Transverse colon (tissue), 4 donors: ENCODE results near the gene TTC28. TPM values are rescaled to one million over a fixed set of nuclear protein-coding genes. Genes with fewer than 3 reads are reported as not detected.

Source experiments
- DNase-seq: peaks from one replicate; pipeline ENCODE4 v3.0.0-alpha.2; 2019
- H3K27ac ChIP-seq, 4 donors: fragments of 200-600 bp; sonication (generic); 2 replicates each; pipeline ENCODE4 v1.5.1; 2016 to 2018; ENCODE audit warnings: inconsistent platforms in 4 of 4
- H3K27me3 ChIP-seq: fragments of 200-600 bp; sonication (generic); 2 replicates; pipeline ENCODE4 v1.5.1; 2017; ENCODE audit warnings: inconsistent platforms
- H3K36me3 ChIP-seq, 4 donors: fragments of 200-600 bp; sonication (generic); 2 replicates each; pipeline ENCODE4 v1.5.1; 2017 to 2019; ENCODE audit warnings: inconsistent platforms in 4 of 4
- H3K4me1 ChIP-seq, 4 donors: fragments of 200-600 bp; sonication (generic); 2 replicates each; pipeline ENCODE4 v1.5.1; 2017 to 2020; ENCODE audit warnings: inconsistent platforms in 4 of 4
- H3K4me3 ChIP-seq, 4 donors: fragments of 200-600 bp; sonication (generic); 1 replicate in 1 of 4; 2 replicates in 3 of 4; pipeline versions ENCODE4 v1.5.1 to v1.6.1; 2017 to 2019; ENCODE audit warnings: inconsistent platforms in 4 of 4
- H3K9me3 ChIP-seq, 2 donors: fragments of 200-600 bp; sonication (generic); 2 replicates each; pipeline ENCODE4 v1.5.1; 2017 to 2019; ENCODE audit warnings: inconsistent platforms in 2 of 2
- CTCF ChIP-seq, 5 experiments: fragments of 200-600 bp in 3 of 5; fragments of 450-650 bp in 2 of 5; sonication (generic) in 3 of 5; IDR thresholded peaks; 1 replicate in 2 of 5; 2 replicates in 3 of 5; pipeline ENCODE4 v1.5.1; 2016 to 2017; ENCODE audit warnings: antibody characterized with exemption in 5 of 5, inconsistent platforms in 3 of 5, mild to moderate bottlenecking in 2 of 5, moderate library complexity in 1 of 5
- EP300 ChIP-seq: sonication (generic); formaldehyde crosslinking; IDR thresholded peaks from one replicate; pipeline ENCODE4 v1.6.1; 2017; ENCODE audit warnings: antibody characterized with exemption, low read depth
- POLR2A ChIP-seq: fragments of 450-650 bp; IDR thresholded peaks from one replicate; pipeline ENCODE4 v1.6.1; 2016; ENCODE audit warnings: antibody characterized with exemption, mild to moderate bottlenecking, moderate library complexity
- POLR2AphosphoS5 ChIP-seq, 3 donors: sonication (generic); formaldehyde crosslinking; IDR thresholded peaks; one replicate each; pipeline ENCODE4 v1.6.1; 2016; ENCODE audit warnings: antibody characterized with exemption in 3 of 3
- WGBS, 2 donors: methylation state at CpG; one replicate each; pipeline ENCODE4 v1.1.5; 2018; ENCODE audit warnings: low coverage in 1 of 2; 5-methylcytosine and 5-hydroxymethylcytosine counted together
- in situ Hi-C, 4 donors: fragments of 200-750 bp; cut with MboI; loops; one replicate each; pipeline versions ENCODE4 v1.15.0 to v1.15.1; 2017; ENCODE audit warnings: low sequenced_read_pairs in 3 of 4, low pct_ligation_motif_present in 1 of 4, low pct_unique_long_range_greater_than_20kb in 1 of 4
- intact Hi-C: fragments of 100-400 bp; cut with DNase I; formaldehyde crosslinking; loops from one replicate; pipeline ENCODE4 v1.15.1; 2023; ENCODE audit warnings: low total_unique reads
- total RNA-seq, 4 donors: library from RNA; depleted of rRNA; stranded (reverse); fragments of >200 nt; gene quantifications; one replicate each; pipeline ENCODE4 v1.1.0, GENCODE V29; 2016

TTC28 gene
- total RNA-seq, 4 donors from 2014 or later: 7.6 to 84.2 (median 12.4) TPM

GRCh38 chr22:28408709-28409108, 270.9 kb downstream of the TTC28 start:
- H3K4me3 ChIP-seq: no peak overlapping the region
- no peak for TF ChIP-seq POLR2A
- TF ChIP-seq CTCF (IDR thresholded peaks at IDR 0.05): no peak
- no peak for TF ChIP-seq EP300
- no peak for TF ChIP-seq POLR2AphosphoS5 (IDR thresholded peaks at IDR 0.05)
- no peaks in the 10 kb centered on the region for H3K27me3 ChIP-seq
- WGBS, 2 donors: 46 to 65% methylated on average over 2 of the region's 2 CpGs
- in situ Hi-C loops: no loop called here
- H3K27ac ChIP-seq: no peak overlapping the region
- intact Hi-C loops: no loop called here
- H3K36me3 ChIP-seq: no peaks in the 10 kb centered on the region
- no peak for DNase-seq
- H3K4me1 ChIP-seq: peaks cover 0 to 4% (median 0%) of the 10 kb centered on the region in 4 donors
- H3K9me3 ChIP-seq: no peaks in the 10 kb centered on the region

GRCh38 chr22:28407645-28408044, 272.0 kb downstream of the TTC28 start:
- H3K36me3 ChIP-seq: no peaks in the 10 kb centered on the region
- H3K4me3 ChIP-seq: no peak overlapping the region
- TF ChIP-seq POLR2AphosphoS5 (IDR thresholded peaks at IDR 0.05): no peak
- TF ChIP-seq CTCF (IDR thresholded peaks at IDR 0.05): no peak
- no peak for TF ChIP-seq POLR2A
- H3K9me3 ChIP-seq: no peaks in the 10 kb centered on the region
- intact Hi-C loops: no loop called here
- H3K4me1 ChIP-seq: peaks cover 0 to 4% (median 0%) of the 10 kb centered on the region in 4 donors
- no peaks in the 10 kb centered on the region for H3K27me3 ChIP-seq
- in situ Hi-C loops: no loop called here
- no peak for DNase-seq
- 70 to 79% methylated on average over 4 of the region's 4 CpGs for WGBS, 2 donors
- H3K27ac ChIP-seq: no peak overlapping the region

GRCh38 chr22:28406246-28406645, 273.4 kb downstream of the TTC28 start:
- TF ChIP-seq POLR2A (no peak), EP300 (no peak), POLR2AphosphoS5 (IDR thresholded peaks at IDR 0.05) (no peak), CTCF (IDR thresholded peaks at IDR 0.05) (no peak)
- Histone ChIP-seq H3K27me3 (no peaks in the 10 kb centered on the region), H3K27ac (no peak overlapping the region), H3K36me3 (no peaks in the 10 kb centered on the region), H3K9me3 (no peaks in the 10 kb centered on the region), H3K4me3 (no peak overlapping the region), H3K4me1 (peaks cover 0 to 2% (median 0%) of the 10 kb centered on the region in 4 donors)
- intact Hi-C loops (no loop called here), in situ Hi-C loops (no loop called here)
- DNase-seq: no peak
- WGBS, 2 donors: 94 to 97% methylated on average over 3 of the region's 3 CpGs

- Histone ChIP-seq H3K9me3 (no peaks in the 10 kb centered on the region), H3K27me3 (no peaks in the 10 kb centered on the region), H3K4me3 (no peak overlapping the region), H3K27ac (no peak overlapping the region), H3K36me3 (no peaks in the 10 kb centered on the region), H3K4me1 (no peaks in the 10 kb centered on the region)
- no peak for TF ChIP-seq EP300
- no peak for TF ChIP-seq POLR2AphosphoS5 (IDR thresholded peaks at IDR 0.05)
- TF ChIP-seq CTCF (IDR thresholded peaks at IDR 0.05): no peak
- no peak for TF ChIP-seq POLR2A
- in situ Hi-C loops: no loop called here
- intact Hi-C loops: no loop called here
- no peak for DNase-seq
Measured at GRCh38 chr22:28405588-28405987, 274.1 kb downstream of the TTC28 start.
